Measurements from ENCODE around the gene NHLRC3.

GRCh38 chr13:39047560-39047959, 9.3 kb downstream of the NHLRC3 start:
- no peak for TF ChIP-seq EP300 (IDR thresholded peaks at IDR 0.05)
- no peak for TF ChIP-seq CTCF (IDR thresholded peaks at IDR 0.05)
- no peak for TF ChIP-seq RFX5 (IDR thresholded peaks at IDR 0.05)
- no peak for TF ChIP-seq REST (IDR thresholded peaks at IDR 0.05)
- TF ChIP-seq POLR2A (IDR thresholded peaks at IDR 0.05; ENCODE audit: low read length), result no peak
- no peak for TF ChIP-seq USF2 (IDR thresholded peaks at IDR 0.05)
- TF ChIP-seq JUNB (IDR thresholded peaks at IDR 0.05), result no peak

Data from A549 (cell line).